Esophagus squamous epithelium (tissue), 5 donors: ENCODE results near the gene FNDC3A. TPM values are rescaled to one million over a fixed set of nuclear protein-coding genes. Genes with fewer than 3 reads are reported as not detected.

ENCODE experiments used
- DNase-seq: peaks from one replicate; lab custom pipeline; 2025; lab: John Stamatoyannopoulos, UW
- H3K27ac ChIP-seq, 4 donors: fragments of 200-600 bp; sonication (generic); one replicate each; pipeline ENCODE4 v1.5.1; 2016 to 2019; ENCODE audit warnings: mild to moderate bottlenecking in 1 of 4
- H3K27me3 ChIP-seq, 4 donors: fragments of 200-600 bp; sonication (generic); 1 replicate in 3 of 4; 2 replicates in 1 of 4; pipeline versions ENCODE4 v1.5.1 to v1.6.0; 2017 to 2021; ENCODE audit warnings: antibody characterized with exemption in 1 of 4
- H3K36me3 ChIP-seq, 3 donors: fragments of 200-600 bp; sonication (generic); one replicate each; pipeline ENCODE4 v1.5.1; 2016 to 2019
- H3K4me1 ChIP-seq, 3 donors: fragments of 200-600 bp; sonication (generic); one replicate each; pipeline ENCODE4 v1.5.1; 2017 to 2019
- H3K4me3 ChIP-seq, 4 donors: fragments of 200-600 bp; sonication (generic); 1 replicate in 3 of 4; 2 replicates in 1 of 4; pipeline ENCODE4 v1.5.1; 2016 to 2019; ENCODE audit warnings: mild to moderate bottlenecking in 2 of 4, moderate library complexity in 1 of 4
- H3K9me3 ChIP-seq, 3 donors: fragments of 200-600 bp; sonication (generic); one replicate each; pipeline ENCODE4 v1.5.1; 2016 to 2019
- POLR2A ChIP-seq, 4 donors: fragments of 450-650 bp; IDR thresholded peaks; one replicate each; pipeline ENCODE4 v1.6.1; 2017; ENCODE audit warnings: antibody characterized with exemption in 4 of 4, mild to moderate bottlenecking in 4 of 4, moderate library complexity in 3 of 4
- WGBS, 2 donors: methylation state at CpG; one replicate each; pipeline ENCODE4 v1.1.5; 2018; 5-methylcytosine and 5-hydroxymethylcytosine counted together
- intact Hi-C: fragments of 100-400 bp; cut with DNase I; formaldehyde crosslinking; loops from one replicate; pipeline ENCODE4 v1.15.0; 2022
- total RNA-seq, 4 donors: library from RNA; depleted of rRNA; stranded (reverse); fragments of >200 nt; gene quantifications; one replicate each; pipeline ENCODE4 v1.1.0, GENCODE V29; 2016
- TF ChIP-seq, protein P1 (sequence below), 6 experiments: fragments of 450-650 bp in 4 of 6; fragments of 200-600 bp in 2 of 6; sonication (generic) in 2 of 6; IDR thresholded peaks; one replicate each; pipeline ENCODE4 v1.5.1; 2016 to 2019; ENCODE audit warnings: antibody characterized with exemption in 6 of 6, mild to moderate bottlenecking in 4 of 6, moderate library complexity in 4 of 6
- donor health status: DM: yes; HTN: yes; CAD: no.

Gene FNDC3A
- total RNA-seq, 4 donors from 2014 or later = 10.0 to 29.8 (median 19.5) TPM

DNA sequence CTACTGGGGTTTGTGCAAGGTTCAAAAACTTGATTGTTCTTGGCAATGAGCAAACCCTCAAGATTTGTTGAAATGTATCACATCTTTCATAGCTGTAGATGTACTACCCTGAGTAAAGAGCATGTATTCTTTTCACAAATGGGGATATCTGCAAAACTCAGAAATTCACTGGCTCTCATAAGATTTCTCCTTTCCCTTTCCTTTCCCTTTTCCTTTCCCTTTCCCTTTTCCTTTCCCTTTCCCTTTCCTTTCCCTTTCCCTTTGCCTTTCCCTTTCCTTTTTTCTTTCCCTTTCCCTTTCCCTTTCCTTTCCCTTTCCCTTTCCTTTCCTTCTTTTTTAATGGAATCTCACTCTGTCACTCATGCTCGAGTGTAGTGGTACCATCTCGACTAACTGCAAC is 69.1 kb downstream of the FNDC3A start:
- no peak for TF ChIP-seq POLR2A (IDR thresholded peaks at IDR 0.05)
- TF ChIP-seq, protein P1, sequence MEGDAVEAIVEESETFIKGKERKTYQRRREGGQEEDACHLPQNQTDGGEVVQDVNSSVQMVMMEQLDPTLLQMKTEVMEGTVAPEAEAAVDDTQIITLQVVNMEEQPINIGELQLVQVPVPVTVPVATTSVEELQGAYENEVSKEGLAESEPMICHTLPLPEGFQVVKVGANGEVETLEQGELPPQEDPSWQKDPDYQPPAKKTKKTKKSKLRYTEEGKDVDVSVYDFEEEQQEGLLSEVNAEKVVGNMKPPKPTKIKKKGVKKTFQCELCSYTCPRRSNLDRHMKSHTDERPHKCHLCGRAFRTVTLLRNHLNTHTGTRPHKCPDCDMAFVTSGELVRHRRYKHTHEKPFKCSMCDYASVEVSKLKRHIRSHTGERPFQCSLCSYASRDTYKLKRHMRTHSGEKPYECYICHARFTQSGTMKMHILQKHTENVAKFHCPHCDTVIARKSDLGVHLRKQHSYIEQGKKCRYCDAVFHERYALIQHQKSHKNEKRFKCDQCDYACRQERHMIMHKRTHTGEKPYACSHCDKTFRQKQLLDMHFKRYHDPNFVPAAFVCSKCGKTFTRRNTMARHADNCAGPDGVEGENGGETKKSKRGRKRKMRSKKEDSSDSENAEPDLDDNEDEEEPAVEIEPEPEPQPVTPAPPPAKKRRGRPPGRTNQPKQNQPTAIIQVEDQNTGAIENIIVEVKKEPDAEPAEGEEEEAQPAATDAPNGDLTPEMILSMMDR (IDR thresholded peaks at IDR 0.05) = no peak
- WGBS, 2 donors = 97 to 100% methylated on average over 2 of the region's 2 CpGs
- Histone ChIP-seq H3K27ac (no peak overlapping the region), H3K36me3 (peaks cover 0 to 3% (median 0%) of the 10 kb centered on the region in 3 donors), H3K9me3 (no peaks in the 10 kb centered on the region), H3K4me1 (no peaks in the 10 kb centered on the region), H3K4me3 (no peak overlapping the region), H3K27me3 (no peaks in the 10 kb centered on the region)
- no peak for DNase-seq
- intact Hi-C loops = no loop called here

GRCh38 chr13:49046002-49046401 is 70.3 kb downstream of the FNDC3A start:
- WGBS, 2 donors = 54 to 69% methylated on average over 2 of the region's 2 CpGs
- intact Hi-C loops = no loop called here
- Histone ChIP-seq H3K27me3 (no peaks in the 10 kb centered on the region), H3K9me3 (no peaks in the 10 kb centered on the region), H3K27ac (no peak overlapping the region), H3K4me3 (no peak overlapping the region), H3K4me1 (no peaks in the 10 kb centered on the region), H3K36me3 (no peaks in the 10 kb centered on the region)
- TF ChIP-seq POLR2A (IDR thresholded peaks at IDR 0.05) = no peak
- no peak for DNase-seq

DNA sequence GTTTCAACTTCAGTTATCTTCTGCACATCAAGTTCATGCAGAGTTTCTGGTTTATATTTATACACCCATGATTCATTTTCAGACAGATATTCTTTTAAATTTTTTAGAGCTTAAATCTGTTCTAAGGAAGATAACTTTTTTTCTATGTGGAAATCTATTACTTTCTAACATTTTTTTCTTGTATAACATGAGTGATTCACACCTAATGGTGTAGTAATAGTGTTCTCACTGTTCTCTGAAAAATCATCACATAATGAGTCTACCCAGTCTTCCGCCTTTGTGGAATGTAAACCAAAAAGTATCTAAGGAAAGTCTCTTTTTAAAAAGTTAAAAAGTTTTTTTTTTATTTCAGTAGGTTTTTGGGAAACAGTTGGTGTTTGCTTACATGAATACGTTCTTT is 70.8 kb downstream of the FNDC3A start:
- Histone ChIP-seq H3K9me3 (no peaks in the 10 kb centered on the region), H3K36me3 (no peaks in the 10 kb centered on the region), H3K4me3 (no peak overlapping the region), H3K4me1 (no peaks in the 10 kb centered on the region), H3K27me3 (no peaks in the 10 kb centered on the region), H3K27ac (no peak overlapping the region)
- no peak for TF ChIP-seq POLR2A (IDR thresholded peaks at IDR 0.05)
- TF ChIP-seq, protein P1 (IDR thresholded peaks at IDR 0.05) = no peak
- intact Hi-C loops = no loop called here
- DNase-seq = no peak
- 60 to 91% methylated on average over 2 of the region's 2 CpGs for WGBS, 2 donors

GRCh38 chr13:49052813-49053212 is 77.1 kb downstream of the FNDC3A start:
- no peak overlapping the region for H3K4me3 ChIP-seq
- no peak for TF ChIP-seq POLR2A (IDR thresholded peaks at IDR 0.05)
- TF ChIP-seq, protein P1 (IDR thresholded peaks at IDR 0.05) = no peak
- DNase-seq = no peak
- H3K36me3 ChIP-seq = no peaks in the 10 kb centered on the region
- WGBS, 2 donors = 62 to 79% methylated on average over 2 to 4 of the region's 6 CpGs
- H3K27ac ChIP-seq = no peak overlapping the region
- intact Hi-C loops = no loop called here
- H3K4me1 ChIP-seq = peaks cover 0 to 15% (median 0%) of the 10 kb centered on the region in 3 donors
- H3K9me3 ChIP-seq = no peaks in the 10 kb centered on the region
- H3K27me3 ChIP-seq = no peaks in the 10 kb centered on the region

DNA sequence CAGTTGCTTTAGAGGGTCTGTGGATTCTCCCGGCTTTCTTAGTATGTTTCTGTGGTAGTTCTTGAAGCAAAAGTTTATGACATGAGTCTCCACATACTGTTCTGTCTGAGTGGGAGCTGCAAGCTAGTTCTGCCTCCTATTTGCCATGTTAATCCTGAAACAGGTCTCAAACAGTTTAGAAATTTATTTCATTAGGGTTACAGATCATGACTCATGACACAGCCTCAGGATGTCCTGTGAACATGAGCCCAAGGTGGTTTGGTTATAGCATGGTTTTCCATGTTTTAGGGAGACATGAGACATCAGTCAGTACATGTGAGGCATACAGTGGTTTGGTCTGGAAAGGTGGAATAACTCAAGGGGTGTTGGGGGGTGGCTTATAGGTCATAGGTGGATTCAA is 77.5 kb downstream of the FNDC3A start:
- no peak overlapping the region for H3K4me3 ChIP-seq
- DNase-seq = no peak
- peaks cover 0 to 15% (median 0%) of the 10 kb centered on the region in 3 donors for H3K4me1 ChIP-seq
- H3K27ac ChIP-seq = no peak overlapping the region
- no peaks in the 10 kb centered on the region for H3K27me3 ChIP-seq
- intact Hi-C loops = no loop called here
- H3K36me3 ChIP-seq = no peaks in the 10 kb centered on the region
- TF ChIP-seq, protein P1 (IDR thresholded peaks at IDR 0.05) = no peak
- no peak for TF ChIP-seq POLR2A (IDR thresholded peaks at IDR 0.05)
- WGBS, 2 donors = 73 to 87% methylated on average over 1 of the region's 1 CpG
- H3K9me3 ChIP-seq = no peaks in the 10 kb centered on the region

- no peak for DNase-seq
- Histone ChIP-seq H3K36me3 (no peaks in the 10 kb centered on the region), H3K4me3 (no peak overlapping the region), H3K27me3 (no peaks in the 10 kb centered on the region), H3K27ac (no peak overlapping the region), H3K9me3 (no peaks in the 10 kb centered on the region), H3K4me1 (peaks cover 0 to 15% (median 0%) of the 10 kb centered on the region in 3 donors)
- WGBS, 2 donors = 78 to 91% methylated on average over 1 of the region's 1 CpG
- intact Hi-C loops = no loop called here
- no peak for TF ChIP-seq POLR2A (IDR thresholded peaks at IDR 0.05)
- TF ChIP-seq, protein P1 (IDR thresholded peaks at IDR 0.05) = no peak
Measured at GRCh38 chr13:49053906-49054305, 78.2 kb downstream of the FNDC3A start.
